ENCODE data around the gene DENND2C. TPM values are rescaled to one million over a fixed set of nuclear protein-coding genes. Genes with fewer than 3 reads are reported as not detected.
A peak's percentile ranks its signal among the peaks of the same experiment; 100 is the strongest.

DENND2C gene
- total and polyA plus RNA-seq, 2 of the 13 experiments (the other 11 are each of a cell fraction or from before 2014, with no cell fraction given): 0.08 to 0.33 TPM

GRCh38 chr1:114716304-114717170 lies 46.7 kb upstream of the DENND2C start, which contains the start of gene NRAS (continued):
- no peak for TF ChIP-seq WIZ (CRISPR knock-in tag; IDR thresholded peaks at IDR 0.05)
- no peak for TF ChIP-seq SMARCE1 (IDR thresholded peaks at IDR 0.05; ENCODE audit: borderline replicate concordance)
- no peak for TF ChIP-seq ZNF674 (CRISPR knock-in tag; IDR thresholded peaks at IDR 0.05; ENCODE audit: low read depth)
- no peak for TF ChIP-seq XBP1 (CRISPR knock-in tag; IDR thresholded peaks at IDR 0.05)
- no peak for TF ChIP-seq ZSCAN22 (CRISPR knock-in tag; IDR thresholded peaks at IDR 0.05)
- 0 out of 2 replicates have a peak, but pooled peaks have one; percentile 65 for TF ChIP-seq ZNF414 (CRISPR knock-in tag; IDR thresholded peaks at IDR 0.05)
- peak; percentile 96 for TF ChIP-seq ARID4A (CRISPR knock-in tag; IDR thresholded peaks at IDR 0.05; ENCODE audit: borderline replicate concordance)
- no peak for TF ChIP-seq ZXDC (CRISPR knock-in tag; IDR thresholded peaks at IDR 0.05)
- TF ChIP-seq ZNF709 (CRISPR knock-in tag; IDR thresholded peaks at IDR 0.05): no peak; the same call in 1 of the 2 replicates
- no peak for TF ChIP-seq PRMT3 (CRISPR knock-in tag; IDR thresholded peaks at IDR 0.05; ENCODE audit: borderline replicate concordance, low read depth)
- no peak for TF ChIP-seq BATF2 (CRISPR knock-in tag; IDR thresholded peaks at IDR 0.05)
- TF ChIP-seq ZNF547 (CRISPR knock-in tag; IDR thresholded peaks at IDR 0.05): no peak; the same call in 1 of the 2 replicates
- no peak; the same call in 1 of the 2 replicates for TF ChIP-seq HDAC6 (IDR thresholded peaks at IDR 0.05; ENCODE audit: low read depth, low read length)
- no peak for TF ChIP-seq ONECUT2 (CRISPR knock-in tag; IDR thresholded peaks at IDR 0.05)
- TF ChIP-seq ZNF501 (CRISPR knock-in tag; IDR thresholded peaks at IDR 0.05): peak; percentile 95
- TF ChIP-seq MAF1 (CRISPR knock-in tag; IDR thresholded peaks at IDR 0.05; ENCODE audit: borderline replicate concordance): no peak; the same call in 1 of the 2 replicates
- peak; percentile 76; the same call in 1 of the 2 replicates for TF ChIP-seq FOXK1 (CRISPR knock-in tag; IDR thresholded peaks at IDR 0.05; ENCODE audit: borderline replicate concordance, low read depth)
